ENCODE results near the gene GSDMA. TPM values are rescaled to one million over a fixed set of nuclear protein-coding genes. Genes with fewer than 3 reads are reported as not detected.

GSDMA gene
- total and polyA plus RNA-seq, 10 of the 15 experiments (the other 5 are each of a cell fraction or from before 2014, with no cell fraction given), result 0.04 to 0.11 TPM; not detected in 8

GRCh38 chr17:40026816-40027613 is 64.2 kb downstream of the GSDMA start:
- in situ Hi-C loops (cut with MboI), result no loop called here
- H3K79me2 ChIP-seq (ENCODE audit: control insufficient read depth, insufficient read depth, low read length), result no peaks in the 10 kb centered on the region
- ChIA-PET SMC1A (ENCODE audit: uncharacterized antibody, unreplicated experiment) (interaction anchor here (0.7 to 2.3 kb wide), 11 partner anchors 11 to 156 kb away, joined by 3 to 12 read pairs (median 3); partner anchors contain the start of gene CSF3), POLR2A (interaction anchor here (1.2 kb wide), 1 partner anchor 12 kb away, joined by 4 read pairs; the partner anchor contains the start of gene CSF3), RAD21 (ENCODE audit: unreplicated experiment) (interaction anchor here (0.9 to 2.1 kb wide), 10 partner anchors 13 to 406 kb away, joined by 3 to 12 read pairs (median 5); no protein-coding TSS in a partner anchor), CTCF (interaction anchor here (0.8 to 3.1 kb wide), 36 partner anchors 8 to 674 kb away, joined by 3 to 31 read pairs (median 5); partner anchors contain the start of genes CSF3, MED24, THRA and WIPF2)
- ATAC-seq (peak; percentile 100), DNase-seq (ENCODE audit: low read depth, low spot score) (peak; percentile 12), FAIRE-seq (peak; percentile 86)
- H3K4me1 ChIP-seq (ENCODE audit: control insufficient read depth, insufficient read depth, low read length), result no peaks in the 10 kb centered on the region
- BruUV-seq (replicated peaks), result no TSS peak
- peaks cover 19% of the 10 kb centered on the region in 2 experiments; a peak in 3 of 4 replicates for H3K36me3 ChIP-seq (ENCODE audit: control insufficient read depth in 2 of 2, insufficient read depth in 2 of 2, low read length in 1 of 2)
- H3K27ac ChIP-seq (ENCODE audit: control insufficient read depth, insufficient read depth), result no peak overlapping the region
- no peaks in the 10 kb centered on the region for H3K27me3 ChIP-seq (replicated peaks in 1 of 2; ENCODE audit: control insufficient read depth in 2 of 2, insufficient read depth in 2 of 2, low read length in 1 of 2)
- 37% methylated on average over 32 of the region's 33 CpGs for WGBS (ENCODE audit: insufficient coverage, insufficient replicate concordance, low lambda C conversion rate, missing lambda C conversion rate)
- H3K4me2 ChIP-seq (ENCODE audit: control insufficient read depth, insufficient read depth), result no peak overlapping the region
- H3K4me3 ChIP-seq, result no peak overlapping the region
- H3K9me3 ChIP-seq (replicated peaks; ENCODE audit: control insufficient read depth, insufficient read depth, low read length), result no peaks in the 10 kb centered on the region
- no peak overlapping the region for H3K9ac ChIP-seq (ENCODE audit: control insufficient read depth, insufficient read depth, low read length)
- no peaks in the 10 kb centered on the region for H4K20me1 ChIP-seq (ENCODE audit: control insufficient read depth, insufficient read depth)
- no peak overlapping the region for H2AFZ ChIP-seq (ENCODE audit: control insufficient read depth, low read depth, low read length)
- intact Hi-C loops (cut with micrococcal nuclease; ENCODE audit: unreplicated experiment), result loop anchor here (5.0 kb wide), 1 partner anchor 405 kb away; no protein-coding TSS in a partner anchor
- TF ChIP-seq, protein P1, sequence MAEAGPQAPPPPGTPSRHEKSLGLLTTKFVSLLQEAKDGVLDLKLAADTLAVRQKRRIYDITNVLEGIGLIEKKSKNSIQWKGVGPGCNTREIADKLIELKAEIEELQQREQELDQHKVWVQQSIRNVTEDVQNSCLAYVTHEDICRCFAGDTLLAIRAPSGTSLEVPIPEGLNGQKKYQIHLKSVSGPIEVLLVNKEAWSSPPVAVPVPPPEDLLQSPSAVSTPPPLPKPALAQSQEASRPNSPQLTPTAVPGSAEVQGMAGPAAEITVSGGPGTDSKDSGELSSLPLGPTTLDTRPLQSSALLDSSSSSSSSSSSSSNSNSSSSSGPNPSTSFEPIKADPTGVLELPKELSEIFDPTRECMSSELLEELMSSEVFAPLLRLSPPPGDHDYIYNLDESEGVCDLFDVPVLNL (IDR thresholded peaks at IDR 0.05; ENCODE audit: low read depth, low read length), result 0 out of 2 replicates have a peak, but pooled peaks have one; percentile 31
- TF ChIP-seq RAD21 (IDR thresholded peaks at IDR 0.05; ENCODE audit: insufficient read depth, low read depth, low read length), result peak; percentile 63
- TF ChIP-seq KAT2A (conservative IDR thresholded peaks at IDR 0.05; ENCODE audit: control insufficient read depth, low read depth, low read length), result no peak
- no peak for TF ChIP-seq NBN (IDR thresholded peaks at IDR 0.05)
- peak; percentile 65; the same call in 1 of the 2 replicates for TF ChIP-seq RB1 (IDR thresholded peaks at IDR 0.05; ENCODE audit: borderline replicate concordance)
- TF ChIP-seq SMC3 (IDR thresholded peaks at IDR 0.05; ENCODE audit: borderline replicate concordance, low read length), result peak; percentile 62
- no peak for TF ChIP-seq SRF (IDR thresholded peaks at IDR 0.05; ENCODE audit: low read depth in 2 of 2, low read length in 2 of 2)
- TF ChIP-seq, protein P2, sequence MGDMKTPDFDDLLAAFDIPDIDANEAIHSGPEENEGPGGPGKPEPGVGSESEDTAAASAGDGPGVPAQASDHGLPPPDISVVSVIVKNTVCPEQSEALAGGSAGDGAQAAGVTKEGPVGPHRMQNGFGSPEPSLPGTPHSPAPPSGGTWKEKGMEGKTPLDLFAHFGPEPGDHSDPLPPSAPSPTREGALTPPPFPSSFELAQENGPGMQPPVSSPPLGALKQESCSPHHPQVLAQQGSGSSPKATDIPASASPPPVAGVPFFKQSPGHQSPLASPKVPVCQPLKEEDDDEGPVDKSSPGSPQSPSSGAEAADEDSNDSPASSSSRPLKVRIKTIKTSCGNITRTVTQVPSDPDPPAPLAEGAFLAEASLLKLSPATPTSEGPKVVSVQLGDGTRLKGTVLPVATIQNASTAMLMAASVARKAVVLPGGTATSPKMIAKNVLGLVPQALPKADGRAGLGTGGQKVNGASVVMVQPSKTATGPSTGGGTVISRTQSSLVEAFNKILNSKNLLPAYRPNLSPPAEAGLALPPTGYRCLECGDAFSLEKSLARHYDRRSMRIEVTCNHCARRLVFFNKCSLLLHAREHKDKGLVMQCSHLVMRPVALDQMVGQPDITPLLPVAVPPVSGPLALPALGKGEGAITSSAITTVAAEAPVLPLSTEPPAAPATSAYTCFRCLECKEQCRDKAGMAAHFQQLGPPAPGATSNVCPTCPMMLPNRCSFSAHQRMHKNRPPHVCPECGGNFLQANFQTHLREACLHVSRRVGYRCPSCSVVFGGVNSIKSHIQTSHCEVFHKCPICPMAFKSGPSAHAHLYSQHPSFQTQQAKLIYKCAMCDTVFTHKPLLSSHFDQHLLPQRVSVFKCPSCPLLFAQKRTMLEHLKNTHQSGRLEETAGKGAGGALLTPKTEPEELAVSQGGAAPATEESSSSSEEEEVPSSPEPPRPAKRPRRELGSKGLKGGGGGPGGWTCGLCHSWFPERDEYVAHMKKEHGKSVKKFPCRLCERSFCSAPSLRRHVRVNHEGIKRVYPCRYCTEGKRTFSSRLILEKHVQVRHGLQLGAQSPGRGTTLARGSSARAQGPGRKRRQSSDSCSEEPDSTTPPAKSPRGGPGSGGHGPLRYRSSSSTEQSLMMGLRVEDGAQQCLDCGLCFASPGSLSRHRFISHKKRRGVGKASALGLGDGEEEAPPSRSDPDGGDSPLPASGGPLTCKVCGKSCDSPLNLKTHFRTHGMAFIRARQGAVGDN (IDR thresholded peaks at IDR 0.05), result no peak
- peak; percentile 80 to 88 (median 86) for TF ChIP-seq CTCF (IDR thresholded peaks at IDR 0.05 in 2 of 3, conservative IDR thresholded peaks at IDR 0.05 in 1 of 3; ENCODE audit: control insufficient read depth in 2 of 3, extremely low read depth in 1 of 3, insufficient read depth in 1 of 3, low read depth in 3 of 3, low read length in 3 of 3)
- no peak for TF ChIP-seq POLR2A (IDR thresholded peaks at IDR 0.05; ENCODE audit: low read depth, low read length)
- TF ChIP-seq CHD4 (IDR thresholded peaks at IDR 0.05), result no peak
- TF ChIP-seq SMAD5 (IDR thresholded peaks at IDR 0.05; ENCODE audit: low read depth), result 0 out of 2 replicates have a peak, but pooled peaks have one; percentile 36
- TF ChIP-seq WRNIP1 (IDR thresholded peaks at IDR 0.05; ENCODE audit: borderline replicate concordance, low read depth, low read length), result no peak
- TF ChIP-seq, protein P3, sequence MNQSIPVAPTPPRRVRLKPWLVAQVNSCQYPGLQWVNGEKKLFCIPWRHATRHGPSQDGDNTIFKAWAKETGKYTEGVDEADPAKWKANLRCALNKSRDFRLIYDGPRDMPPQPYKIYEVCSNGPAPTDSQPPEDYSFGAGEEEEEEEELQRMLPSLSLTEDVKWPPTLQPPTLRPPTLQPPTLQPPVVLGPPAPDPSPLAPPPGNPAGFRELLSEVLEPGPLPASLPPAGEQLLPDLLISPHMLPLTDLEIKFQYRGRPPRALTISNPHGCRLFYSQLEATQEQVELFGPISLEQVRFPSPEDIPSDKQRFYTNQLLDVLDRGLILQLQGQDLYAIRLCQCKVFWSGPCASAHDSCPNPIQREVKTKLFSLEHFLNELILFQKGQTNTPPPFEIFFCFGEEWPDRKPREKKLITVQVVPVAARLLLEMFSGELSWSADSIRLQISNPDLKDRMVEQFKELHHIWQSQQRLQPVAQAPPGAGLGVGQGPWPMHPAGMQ (IDR thresholded peaks at IDR 0.05; ENCODE audit: borderline replicate concordance), result no peak

All from GM12878 (cell line).